ENCODE data around the gene ABHD2. TPM values are rescaled to one million over a fixed set of nuclear protein-coding genes. Genes with fewer than 3 reads are reported as not detected.

The ABHD2 gene
- total RNA-seq, 4 donors from 2014 or later = 53.3 to 110 (median 68.6) TPM

DNA sequence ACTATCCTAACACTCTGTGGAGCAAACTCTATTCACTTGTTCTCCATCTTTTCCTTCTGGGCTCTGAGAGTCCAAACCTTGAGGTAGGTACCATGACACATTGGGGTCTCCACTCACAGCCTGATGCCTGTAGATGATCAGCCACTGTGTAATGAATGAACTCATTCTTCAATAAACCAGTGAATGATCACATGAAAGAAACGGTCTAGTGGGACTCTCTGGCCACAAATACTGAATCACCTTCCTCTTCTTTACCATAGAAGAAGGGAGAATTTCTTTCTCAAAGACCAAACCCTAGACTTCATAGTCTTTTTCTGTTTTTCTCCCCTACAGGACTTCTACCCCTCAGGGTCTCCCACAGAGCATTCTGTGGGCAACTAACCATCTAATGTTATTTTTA, 20.5 kb upstream of the ABHD2 start:
- DNase-seq (ENCODE audit: low spot score) (no peak), ATAC-seq (ENCODE audit: low FRiP score) (no peak)
- TF ChIP-seq CTCF (IDR thresholded peaks at IDR 0.05) = no peak

- ATAC-seq (ENCODE audit: low FRiP score) (no peak), DNase-seq (ENCODE audit: low spot score) (no peak)
- TF ChIP-seq CTCF (IDR thresholded peaks at IDR 0.05) = no peak
These were observed 19.9 kb upstream of the ABHD2 start for GRCh38 chr15:89068325-89068784.

DNA sequence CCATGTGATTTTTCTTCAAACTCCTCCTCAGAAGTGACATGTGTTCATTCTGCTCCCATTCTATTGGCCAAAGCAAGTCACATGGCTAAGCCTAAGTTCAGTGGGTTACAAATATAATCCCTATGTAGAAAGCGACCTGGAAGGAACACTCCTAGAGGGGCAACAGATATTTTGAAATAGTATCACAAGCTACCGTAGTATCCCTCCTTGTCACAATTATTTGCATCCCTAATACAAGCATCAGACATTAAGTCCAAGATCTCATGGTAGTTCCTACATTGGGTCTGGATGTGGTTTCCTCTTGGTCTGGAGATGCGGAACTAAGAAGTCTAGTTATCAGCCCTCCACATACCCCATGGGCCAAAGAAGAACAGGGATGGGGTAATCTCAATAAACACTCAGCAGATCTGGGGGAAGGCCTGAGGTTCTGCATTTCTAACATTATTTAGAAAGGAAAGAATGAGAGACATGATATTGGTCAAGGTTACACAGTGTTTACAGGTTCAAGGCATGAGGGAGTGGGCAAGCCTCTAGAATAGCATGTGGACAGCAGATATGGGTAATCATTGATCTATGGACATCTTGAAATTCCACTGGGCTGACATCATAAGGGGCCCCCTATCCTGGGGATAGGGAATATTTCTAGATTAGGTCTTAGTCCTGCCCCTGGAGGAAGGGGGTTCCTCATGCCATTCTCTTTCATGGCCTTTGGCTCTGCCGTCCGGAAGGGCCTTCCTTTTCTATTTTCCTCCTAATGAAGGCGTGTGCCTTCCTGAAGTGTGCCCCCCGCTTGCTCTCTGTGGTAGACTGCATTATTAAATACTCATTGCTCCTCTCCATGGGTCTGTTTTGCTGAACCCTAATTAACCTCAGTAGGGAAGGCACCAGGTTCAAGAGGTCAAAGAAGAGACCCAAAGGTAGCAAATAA, 17.8 kb upstream of the ABHD2 start:
- ATAC-seq (ENCODE audit: low FRiP score) = no peak
- DNase-seq (ENCODE audit: low spot score) = no peak
- no peak for TF ChIP-seq CTCF (IDR thresholded peaks at IDR 0.05)

GRCh38 chr15:89071471-89071870, 16.8 kb upstream of the ABHD2 start:
- ATAC-seq (ENCODE audit: low FRiP score) (no peak), DNase-seq (ENCODE audit: low spot score) (no peak)
- TF ChIP-seq CTCF (IDR thresholded peaks at IDR 0.05) = no peak

GRCh38 chr15:89072277-89072869, 15.9 kb upstream of the ABHD2 start:
- DNase-seq (ENCODE audit: low spot score) (no peak), ATAC-seq (ENCODE audit: low FRiP score) (no peak)
- TF ChIP-seq CTCF (IDR thresholded peaks at IDR 0.05) = no peak

DNA sequence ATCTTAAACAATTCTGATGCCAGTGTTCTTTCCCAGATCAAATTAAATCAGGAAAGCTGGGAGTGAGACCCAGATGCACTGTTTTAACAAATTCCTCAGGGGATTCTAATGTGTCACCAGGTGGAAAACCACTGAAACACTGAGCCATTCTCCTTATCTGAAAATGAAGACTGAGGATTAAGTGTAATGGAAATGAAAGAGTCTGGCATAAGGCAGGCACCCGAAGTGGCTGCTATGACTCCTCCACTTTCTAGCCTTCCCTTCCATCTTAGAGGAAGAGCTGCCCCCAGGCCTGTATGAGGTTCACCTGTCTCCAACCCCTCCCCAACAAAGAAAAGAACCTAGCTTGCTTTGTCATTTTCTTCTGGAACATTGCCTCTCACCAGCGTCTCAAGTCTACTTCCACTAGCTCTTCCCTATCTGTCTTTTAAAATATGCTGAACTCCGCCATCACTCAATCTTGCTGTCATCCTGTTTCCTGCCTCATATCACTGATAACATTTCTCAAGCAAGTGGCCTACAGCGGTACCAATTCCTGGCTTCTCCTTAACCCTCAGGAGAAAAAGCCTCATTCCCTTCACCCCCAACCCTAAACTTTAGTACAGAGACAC, 13.7 kb upstream of the ABHD2 start:
- no peak for ATAC-seq (ENCODE audit: low FRiP score)
- no peak for DNase-seq (ENCODE audit: low spot score)
- TF ChIP-seq CTCF (IDR thresholded peaks at IDR 0.05) = no peak

Measured in omental fat pad (tissue), 4 donors.